Right cardiac atrium (tissue), 5 donors: ENCODE measurements around the gene EEF1A2. TPM values are rescaled to one million over a fixed set of nuclear protein-coding genes. Genes with fewer than 3 reads are reported as not detected.

Source experiments
- ATAC-seq, 2 donors: fragments of 200-7000 bp; cut with Tn5 transposase; one replicate each; pipeline versions ENCODE4 v1.8.0 to v1.9.1; 2020; ENCODE audit warnings: moderate library complexity in 2 of 2, mild to moderate bottlenecking in 1 of 2
- DNase-seq, 3 donors: peaks; one replicate each; pipeline ENCODE4 v3.0.0-alpha.2; 2020
- H3K27ac ChIP-seq: one replicate; pipeline ENCODE4 v1.5.1; 2013; ENCODE audit warnings: mild to moderate bottlenecking, low read length, control low read depth, moderate library complexity
- H3K27me3 ChIP-seq: one replicate; pipeline ENCODE4 v1.6.1; 2013; ENCODE audit not compliant: control insufficient read depth, insufficient read depth
- H3K4me1 ChIP-seq: one replicate; pipeline ENCODE4 v1.6.1; 2013; ENCODE audit warnings: low read length; ENCODE audit not compliant: control insufficient read depth, insufficient read depth
- H3K4me3 ChIP-seq: one replicate; pipeline ENCODE4 v1.5.1; 2013; ENCODE audit warnings: low read length, control low read depth
- H3K9me3 ChIP-seq: one replicate; pipeline ENCODE4 v1.6.1; 2013; ENCODE audit warnings: low read length; ENCODE audit not compliant: control insufficient read depth
- WGBS: extraction: QIAGEN DNeasy Blood & Tissue Kit; methylation state at CpG from one replicate; pipeline ENCODE4 v1.1.7; 2013; 5-methylcytosine and 5-hydroxymethylcytosine counted together
- intact Hi-C, 4 donors: fragments of 100-400 bp; cut with DNase I; formaldehyde crosslinking; loops; one replicate each; pipeline versions ENCODE4 v1.11.0 to v1.14.0; 2022 to 2023
- polyA plus RNA-seq: library from polyadenylated mRNA; stranded (reverse); fragments of 200-250 nt; gene quantifications from one replicate; pipeline ENCODE4 v1.2.3, GENCODE V29; 2013
- total RNA-seq, 4 donors: library from RNA; stranded (reverse); fragmentation: NEBNext Ultra II Directional; extraction: Animal tissue kit (Norgen Biotek cat#: 25700); gene quantifications; one replicate each; pipeline ENCODE4 v1.2.1, GENCODE V29; 2021
- donor health status: healthy with polysubstance abuse.
- donor health status: DM: no; HTN: yes; CAD: no.
- donor health status: DM: no; HTN: no; CAD: no.
- donor health status: DM: no; HTN: yes; CAD: no; lungs with severe emphysema.
- donor health status: DM: yes; HTN: yes; CAD: no.

The EEF1A2 gene
- total and polyA plus RNA-seq, 5 donors, result 701 to 1,033 (median 936) TPM

DNA sequence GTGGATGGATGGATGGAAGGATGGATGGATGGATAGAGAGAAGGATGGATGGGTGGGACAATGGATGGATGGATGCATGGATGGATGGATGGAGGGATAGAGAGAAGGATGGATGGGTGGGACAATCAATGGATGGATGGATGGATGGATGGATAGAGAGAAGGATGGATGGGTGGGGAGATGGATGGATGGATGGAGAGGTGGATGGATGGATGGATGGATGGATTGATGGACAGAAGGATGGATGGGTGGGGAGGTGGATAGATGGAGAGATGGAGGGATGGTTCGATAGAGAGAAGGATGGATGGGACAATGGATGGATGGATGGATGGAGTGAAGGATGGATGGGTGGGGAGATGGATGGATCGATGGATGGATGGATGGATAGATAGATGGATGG lies 6.4 kb downstream of the EEF1A2 start:
- no peak for ATAC-seq
- Histone ChIP-seq H3K9me3 (no peaks in the 10 kb centered on the region), H3K27ac (no peak overlapping the region), H3K27me3 (no peaks in the 10 kb centered on the region), H3K4me1 (no peaks in the 10 kb centered on the region), H3K4me3 (no peak overlapping the region)
- DNase-seq, result no peak
- intact Hi-C loops, result no loop called here
- WGBS, result 96% methylated on average over 2 of the region's 2 CpGs

DNA sequence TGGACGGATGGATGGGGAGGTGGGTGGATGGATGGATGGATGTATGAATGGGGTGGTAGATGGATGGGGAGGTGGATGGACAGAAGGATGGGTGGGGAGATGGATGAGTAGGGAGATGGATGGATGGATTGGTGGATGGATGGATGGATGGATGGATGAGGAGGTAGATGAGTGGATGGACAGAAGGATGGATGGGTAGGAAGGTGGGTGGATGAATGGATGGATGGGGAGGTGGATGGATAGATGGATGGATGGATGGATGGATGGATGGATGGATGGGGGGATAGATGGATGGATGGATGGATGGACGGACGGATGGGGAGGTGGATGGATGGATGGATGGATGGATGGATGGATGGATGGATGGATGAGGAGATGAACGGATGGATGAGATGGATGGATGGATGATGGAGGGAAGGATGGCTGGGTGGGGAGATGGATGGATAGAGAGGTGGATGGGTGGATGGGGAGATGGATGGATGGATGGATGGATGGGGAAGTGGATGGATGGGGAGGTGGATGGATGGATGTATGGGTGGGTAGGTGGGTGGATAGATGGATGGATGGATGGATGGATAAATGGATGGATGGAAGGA lies 7.2 kb downstream of the EEF1A2 start:
- Histone ChIP-seq H3K4me1 (no peaks in the 10 kb centered on the region), H3K27me3 (no peaks in the 10 kb centered on the region), H3K9me3 (no peaks in the 10 kb centered on the region), H3K4me3 (no peak overlapping the region), H3K27ac (no peak overlapping the region)
- no peak for DNase-seq
- 72% methylated on average over 4 of the region's 4 CpGs for WGBS
- no peak for ATAC-seq
- intact Hi-C loops, result no loop called here

DNA sequence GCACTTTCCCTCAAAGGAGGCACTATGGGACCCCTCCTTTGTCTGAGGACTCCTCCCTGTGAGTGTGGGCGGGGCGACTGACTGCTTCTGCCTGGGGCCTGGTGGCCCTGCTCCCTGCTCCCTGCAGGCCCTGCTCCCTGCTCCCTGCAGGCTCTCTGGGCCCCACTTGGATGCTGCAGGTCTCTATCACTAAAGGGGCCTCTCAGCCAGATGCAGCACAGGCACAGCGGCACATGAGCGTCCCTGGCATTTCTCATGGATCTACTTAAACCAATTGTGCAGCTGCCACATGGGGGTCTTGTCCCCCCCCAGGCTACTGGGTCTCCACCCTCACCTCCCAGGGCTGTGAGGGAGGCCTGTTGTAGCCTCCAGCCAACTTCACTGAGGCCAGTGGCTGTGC lies 7.8 kb downstream of the EEF1A2 start:
- H3K27me3 ChIP-seq, result no peaks in the 10 kb centered on the region
- 78% methylated on average over 4 of the region's 4 CpGs for WGBS
- intact Hi-C loops, result no loop called here
- ATAC-seq, result no peak
- no peaks in the 10 kb centered on the region for H3K9me3 ChIP-seq
- H3K4me3 ChIP-seq, result no peak overlapping the region
- DNase-seq, result peak; percentile 14 to 38 (median 37)
- no peaks in the 10 kb centered on the region for H3K4me1 ChIP-seq
- H3K27ac ChIP-seq, result no peak overlapping the region

DNA sequence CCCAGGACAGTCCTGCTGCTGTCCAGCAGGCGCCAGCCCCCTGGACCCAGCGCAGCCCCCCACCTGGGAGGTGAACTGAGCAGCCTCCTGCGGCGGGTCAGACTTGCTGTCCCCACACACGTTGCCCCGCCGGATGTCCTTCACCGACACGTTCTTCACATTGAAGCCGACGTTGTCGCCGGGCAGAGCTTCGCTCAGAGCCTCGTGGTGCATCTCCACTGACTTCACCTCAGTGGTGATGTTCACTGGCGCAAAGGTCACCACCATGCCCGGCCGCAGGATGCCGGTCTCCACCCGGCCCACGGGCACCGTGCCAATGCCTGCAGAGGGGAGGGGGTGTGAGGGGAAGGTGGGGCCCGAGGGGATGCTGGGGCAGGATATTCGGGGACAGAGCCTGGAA lies 8.5 kb downstream of the EEF1A2 start:
- H3K27ac ChIP-seq, result no peak overlapping the region
- no peaks in the 10 kb centered on the region for H3K4me1 ChIP-seq
- 60% methylated on average over 24 of the region's 24 CpGs for WGBS
- intact Hi-C loops, result no loop called here
- DNase-seq (peak; percentile 14 to 73 (median 37)), ATAC-seq (no peak)
- H3K9me3 ChIP-seq, result no peaks in the 10 kb centered on the region
- H3K4me3 ChIP-seq, result no peak overlapping the region
- no peaks in the 10 kb centered on the region for H3K27me3 ChIP-seq

DNA sequence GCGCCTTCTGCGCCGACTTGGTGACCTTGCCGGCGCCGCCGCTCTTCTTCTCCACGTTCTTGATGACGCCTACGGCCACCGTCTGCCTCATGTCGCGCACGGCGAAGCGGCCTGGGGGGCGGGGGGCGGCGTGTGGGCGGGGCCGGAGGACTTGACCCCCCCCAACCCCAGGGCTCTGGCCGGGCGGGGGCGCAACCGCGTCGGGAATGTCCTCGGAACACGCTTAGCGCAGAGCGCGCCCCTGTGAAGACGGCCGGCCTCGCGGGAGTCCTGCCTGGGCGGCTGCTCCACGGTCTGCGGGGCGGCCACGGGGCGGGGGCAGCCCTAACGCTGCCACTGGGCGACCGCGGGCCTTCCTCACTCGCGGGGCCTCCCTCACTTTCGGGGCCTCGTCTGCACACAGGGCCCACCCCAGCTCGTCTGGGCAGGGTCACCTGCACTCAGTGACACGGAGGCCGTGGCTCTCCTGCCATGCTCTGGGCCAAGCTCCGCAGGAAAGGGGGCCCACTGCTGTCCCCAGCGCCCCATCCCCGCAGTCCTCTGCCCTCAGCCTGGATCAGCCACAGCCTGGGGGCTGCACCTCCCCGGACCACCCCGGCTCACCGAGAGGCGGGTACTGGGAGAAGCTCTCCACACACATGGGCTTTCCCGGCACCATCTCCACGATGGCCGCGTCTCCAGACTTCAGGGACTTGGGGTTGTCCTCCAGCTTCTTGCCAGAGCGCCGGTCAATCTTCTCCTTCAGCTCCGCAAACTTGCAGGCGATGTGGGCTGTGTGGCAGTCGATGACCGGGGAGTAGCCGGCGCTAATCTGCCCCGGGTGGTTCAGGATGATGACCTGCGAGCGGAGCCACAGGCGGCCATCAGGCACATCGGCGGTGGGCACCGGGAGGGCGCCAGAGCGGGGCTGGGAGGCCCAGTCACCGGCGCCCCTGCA lies 10.3 kb downstream of the EEF1A2 start:
- intact Hi-C loops, result no loop called here
- Histone ChIP-seq H3K27ac (no peak overlapping the region), H3K9me3 (no peaks in the 10 kb centered on the region), H3K4me1 (no peaks in the 10 kb centered on the region), H3K27me3 (no peaks in the 10 kb centered on the region), H3K4me3 (no peak overlapping the region)
- WGBS, result 25% methylated on average over 83 of the region's 83 CpGs
- DNase-seq (peak; percentile 9 to 47 (median 47)), ATAC-seq (no peak)

DNA sequence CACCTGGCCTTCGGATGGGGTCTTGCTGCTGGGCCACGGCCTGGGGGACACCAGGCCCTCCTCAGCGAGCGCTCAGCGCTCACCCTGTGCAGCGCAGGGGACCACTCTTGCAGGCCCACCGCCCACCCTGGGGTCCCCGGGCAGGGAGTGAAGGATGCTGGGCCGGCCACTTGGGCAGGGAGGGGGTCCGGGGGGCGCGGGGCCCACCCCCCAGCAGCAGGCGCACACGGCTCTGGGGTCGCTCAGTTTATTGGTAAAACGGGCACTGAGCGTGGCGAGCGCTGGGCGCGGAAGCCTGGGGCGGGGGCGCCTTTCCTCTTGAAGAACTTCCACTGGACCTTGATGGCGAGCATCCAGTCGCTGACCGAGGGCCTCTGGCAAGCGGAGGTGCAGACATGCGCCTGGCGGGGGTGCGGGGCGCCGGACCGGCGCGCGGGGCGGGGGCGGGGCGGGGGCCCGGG lies 11.1 kb downstream of the EEF1A2 start:
- peak in 2 of 3 donors; percentile 43 to 57 for DNase-seq
- no peak overlapping the region for H3K4me3 ChIP-seq
- H3K4me1 ChIP-seq, result no peaks in the 10 kb centered on the region
- intact Hi-C loops, result no loop called here
- H3K9me3 ChIP-seq, result no peaks in the 10 kb centered on the region
- no peak for ATAC-seq
- H3K27me3 ChIP-seq, result no peaks in the 10 kb centered on the region
- no peak overlapping the region for H3K27ac ChIP-seq
- WGBS, result 24% methylated on average over 39 of the region's 40 CpGs

DNA sequence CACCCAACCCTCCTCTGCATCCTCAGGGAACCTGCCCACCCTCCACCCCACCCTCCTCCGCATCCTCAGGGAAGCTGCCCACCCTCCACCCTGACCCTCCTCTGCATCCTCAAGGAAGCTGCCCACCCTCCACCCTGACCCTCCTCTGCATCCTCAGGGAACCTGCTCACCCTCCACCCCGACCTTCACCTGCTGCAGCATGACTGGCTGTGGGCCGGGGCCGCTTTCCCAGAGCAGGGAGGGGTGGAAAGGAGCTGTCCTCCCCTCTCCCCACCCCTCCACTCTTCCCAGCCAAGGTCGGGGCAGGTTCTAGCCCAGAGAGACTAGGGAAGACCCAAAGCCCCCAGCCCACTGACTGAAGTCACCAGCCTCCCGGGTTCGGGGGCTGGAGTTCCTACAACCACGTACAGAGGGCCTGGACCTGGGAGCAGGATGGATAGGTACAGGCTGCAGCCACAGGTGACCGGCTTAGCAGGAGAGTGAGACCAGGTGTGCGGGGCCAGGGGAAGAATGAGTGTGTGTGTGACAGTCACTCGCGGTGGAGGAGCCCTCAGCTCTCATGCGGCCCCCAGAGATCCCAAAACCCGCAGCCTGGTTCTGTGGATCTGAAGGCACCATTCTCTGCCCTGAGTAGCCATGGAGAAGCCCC lies 11.6 kb downstream of the EEF1A2 start:
- 63% methylated on average over 14 of the region's 14 CpGs for whole genome bisulfite sequencing
- Histone ChIP-seq H3K9me3 (no peaks in the 10 kb centered on the region), H3K4me1 (no peaks in the 10 kb centered on the region), H3K4me3 (no peak overlapping the region), H3K27ac (no peak overlapping the region), H3K27me3 (no peaks in the 10 kb centered on the region)
- intact Hi-C loops, result no loop called here
- DNase-seq (peak in 2 of 3 donors; percentile 12 to 38), ATAC-seq (no peak)

DNA sequence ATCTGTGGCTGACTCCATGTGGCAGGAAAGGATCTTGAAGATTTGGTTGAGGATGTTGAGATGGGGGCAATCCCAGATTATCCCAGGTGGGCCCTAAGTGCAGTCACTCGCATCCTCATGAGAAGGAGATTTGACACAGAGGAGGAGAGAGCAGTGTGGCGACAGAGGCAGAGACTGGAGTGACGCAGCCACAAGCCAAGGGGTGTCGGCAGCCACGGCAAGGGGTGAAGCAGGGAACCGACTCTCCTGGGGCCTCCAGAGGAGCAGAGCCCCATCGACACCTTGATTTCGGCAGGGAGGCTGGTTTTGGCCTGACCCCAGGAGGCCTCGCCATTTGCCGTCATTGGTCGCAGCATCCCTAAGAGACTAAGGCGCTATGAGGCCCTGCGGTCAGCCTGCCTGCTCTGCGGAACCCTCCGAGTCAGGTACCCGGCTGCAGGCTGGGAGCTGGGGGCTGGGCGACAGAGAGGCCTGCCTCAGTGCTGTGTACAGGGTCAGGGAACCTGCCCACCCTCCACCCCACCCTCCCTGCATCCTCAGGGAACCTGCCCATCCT lies 12.5 kb downstream of the EEF1A2 start:
- Histone ChIP-seq H3K4me3 (no peak overlapping the region), H3K27me3 (no peaks in the 10 kb centered on the region), H3K9me3 (no peaks in the 10 kb centered on the region), H3K27ac (no peak overlapping the region), H3K4me1 (no peaks in the 10 kb centered on the region)
- DNase-seq (peak in 1 of 3 donors; percentile 43), ATAC-seq (no peak)
- WGBS, result 91% methylated on average over 17 of the region's 17 CpGs
- intact Hi-C loops, result no loop called here

DNA sequence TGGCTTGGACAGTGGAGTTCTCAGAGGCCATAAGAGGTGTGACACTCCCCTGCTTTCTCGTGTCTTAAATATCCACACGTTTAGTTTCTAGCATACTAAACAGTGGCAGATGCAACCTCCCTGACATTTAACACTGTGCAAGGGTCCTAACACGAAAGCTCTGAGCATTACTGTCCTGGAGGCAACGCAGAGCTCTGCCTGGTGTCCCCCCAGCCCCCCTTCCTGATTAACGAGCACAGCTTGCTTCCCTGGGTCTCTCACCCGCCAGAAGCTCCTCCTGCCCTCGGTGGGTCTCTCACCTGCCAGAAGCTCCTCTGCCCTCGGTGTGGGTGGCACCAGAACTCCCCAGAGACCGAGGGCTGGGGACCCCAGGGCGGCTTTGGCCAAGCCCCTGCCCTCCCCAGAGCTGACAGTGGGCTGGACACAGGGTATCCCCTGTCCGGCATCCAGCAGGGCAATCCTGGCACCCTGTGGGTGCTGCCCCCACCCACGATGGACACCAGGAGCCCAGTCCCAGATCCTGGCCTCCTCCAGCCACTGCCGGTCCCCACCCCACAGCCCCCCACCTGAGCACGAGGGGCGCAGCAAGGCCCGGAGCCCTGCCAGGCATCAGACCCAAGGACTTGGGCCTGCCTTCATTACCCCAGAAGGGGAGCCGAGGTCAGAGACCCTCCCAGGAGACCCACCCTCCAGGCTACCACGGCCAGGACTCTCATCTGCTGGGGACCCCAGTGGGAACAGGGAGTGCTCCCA lies 14.1 kb downstream of the EEF1A2 start:
- Histone ChIP-seq H3K4me3 (no peak overlapping the region), H3K9me3 (no peaks in the 10 kb centered on the region), H3K4me1 (no peaks in the 10 kb centered on the region), H3K27ac (no peak overlapping the region), H3K27me3 (no peaks in the 10 kb centered on the region)
- WGBS, result 56% methylated on average over 18 of the region's 18 CpGs
- ATAC-seq (peak in 1 of 2 donors; percentile 3), DNase-seq (peak in 1 of 3 donors; percentile 29)
- intact Hi-C loops, result no loop called here

DNA sequence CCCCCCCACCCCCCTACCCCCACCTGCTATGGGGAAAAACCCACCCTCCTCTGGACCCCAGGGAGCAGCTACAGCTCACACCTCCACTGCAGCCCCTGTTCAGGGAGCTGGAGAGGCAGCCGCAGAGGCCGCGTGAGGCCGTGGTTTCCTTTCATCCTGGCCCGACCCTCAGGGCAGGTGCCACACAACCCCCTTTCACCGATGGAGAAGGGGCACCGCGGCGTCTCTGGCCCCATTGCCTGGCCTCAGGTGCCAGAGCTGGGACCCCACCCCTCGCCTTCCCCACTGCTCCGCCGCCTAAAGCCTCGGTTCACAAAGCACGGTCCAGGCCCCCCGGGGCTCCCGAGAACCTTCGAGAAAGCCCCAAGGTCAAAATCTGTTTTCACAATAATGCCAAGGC lies 14.6 kb downstream of the EEF1A2 start:
- Histone ChIP-seq H3K4me1 (no peaks in the 10 kb centered on the region), H3K27ac (no peak overlapping the region), H3K9me3 (no peaks in the 10 kb centered on the region), H3K4me3 (no peak overlapping the region), H3K27me3 (no peaks in the 10 kb centered on the region)
- peak in 1 of 2 donors; percentile 0 for ATAC-seq
- WGBS, result 50% methylated on average over 17 of the region's 17 CpGs
- intact Hi-C loops, result no loop called here
- peak in 1 of 3 donors; percentile 47 for DNase-seq
